Adrenal gland (tissue), 12 donors: ENCODE data around the gene MTUS2. TPM values are rescaled to one million over a fixed set of nuclear protein-coding genes. Genes with fewer than 3 reads are reported as not detected.

Experiments used
- DNase-seq, 7 donors: peaks; one replicate each; pipeline ENCODE4 v3.0.0-alpha.2; 2019 to 2020
- H3K27ac ChIP-seq, 5 donors: fragments of 200-600 bp; sonication (generic) in 4 of 5; 1 replicate in 3 of 5; 2 replicates in 2 of 5; pipeline versions ENCODE4 v1.5.1 to v1.8.0; 2016 to 2020; ENCODE audit warnings: mild to moderate bottlenecking in 1 of 5
- H3K27me3 ChIP-seq: fragments of 200-600 bp; 2 replicates; pipeline ENCODE4 v1.8.0; 2021
- H3K36me3 ChIP-seq, 2 donors: fragments of 200-600 bp; replicated peaks in 1 of 2; 1 replicate in 1 of 2; 2 replicates in 1 of 2; pipeline versions ENCODE4 v1.5.1 to v1.8.0; 2018 to 2022
- H3K4me1 ChIP-seq, 2 donors: fragments of 200-600 bp; replicated peaks in 1 of 2; 1 replicate in 1 of 2; 2 replicates in 1 of 2; pipeline versions ENCODE4 v1.5.1 to v1.8.0; 2018 to 2021
- H3K4me3 ChIP-seq, 4 donors: fragments of 200-600 bp; sonication (generic) in 3 of 4; one replicate each; pipeline ENCODE4 v1.5.1; 2016 to 2018
- H3K9me3 ChIP-seq, 3 donors: fragments of 200-600 bp; sonication (generic) in 1 of 3; replicated peaks in 1 of 3; 1 replicate in 2 of 3; 2 replicates in 1 of 3; pipeline versions ENCODE4 v1.5.1 to v1.8.0; 2016 to 2021
- POLR2A ChIP-seq, 2 donors: fragments of 450-650 bp; IDR thresholded peaks; one replicate each; pipeline ENCODE4 v1.6.1; 2017; ENCODE audit warnings: antibody characterized with exemption in 2 of 2, mild to moderate bottlenecking in 2 of 2, moderate library complexity in 1 of 2
- WGBS, 4 donors: extraction: QIAGEN DNeasy Blood & Tissue Kit in 2 of 4; methylation state at CpG; one replicate each; pipeline versions ENCODE4 v1.1.5 to v1.1.7; 2013 to 2017; 5-methylcytosine and 5-hydroxymethylcytosine counted together
- intact Hi-C, 2 donors: fragments of 100-400 bp; cut with DNase I; formaldehyde crosslinking; loops; one replicate each; pipeline versions ENCODE4 v1.14.1 to v1.15.0; 2022 to 2023
- polyA plus RNA-seq, 3 donors: library from polyadenylated mRNA; stranded (reverse); fragments of 200-250 nt in 2 of 3; fragments of 350-450 nt in 1 of 3; fragmentation: Illumina TruSeq in 1 of 3; extraction: RNeasy Lipid Tissue Mini Kit (QIAGEN cat#74804) in 1 of 3; gene quantifications; one replicate each; pipeline ENCODE4 v1.2.3, GENCODE V29; 2013 to 2014
- total RNA-seq, 9 donors: library from RNA; depleted of rRNA in 4 of 9; stranded (reverse); fragments of >200 nt in 4 of 9; fragments of 120-200 nt in 1 of 9; fragmentation: NEBNext Ultra II Directional in 1 of 9; extraction: Animal tissue kit (Norgen Biotek cat#: 25700) in 1 of 9; gene quantifications; one replicate each; pipeline versions ENCODE4 v1.1.0 to v1.2.4, GENCODE V29; 2013 to 2023
- TF ChIP-seq, protein P1 (sequence below), 6 experiments: fragments of 450-650 bp in 4 of 6; fragments of 200-600 bp in 2 of 6; sonication (generic) in 1 of 6; IDR thresholded peaks; 1 replicate in 5 of 6; 2 replicates in 1 of 6; pipeline versions ENCODE4 v1.5.1 to v1.8.0; 2016 to 2021; ENCODE audit warnings: antibody characterized with exemption in 6 of 6, mild to moderate bottlenecking in 2 of 6, moderate library complexity in 1 of 6
- donor health status: healthy with polysubstance abuse.
- donor health status: Bipolar disorder and iron deficiency.
- donor health status: DM: yes; HTN: yes; CAD: no.
- donor health status: DM: no; HTN: no; CAD: no.
- donor health status: DM: no; HTN: no; CAD: no.
- donor health status: DM: yes; HTN: yes; CAD: no.

Gene MTUS2
- total and polyA plus RNA-seq, 12 donors = 0.07 to 0.24 (median 0.14) TPM; not detected in 5

DNA sequence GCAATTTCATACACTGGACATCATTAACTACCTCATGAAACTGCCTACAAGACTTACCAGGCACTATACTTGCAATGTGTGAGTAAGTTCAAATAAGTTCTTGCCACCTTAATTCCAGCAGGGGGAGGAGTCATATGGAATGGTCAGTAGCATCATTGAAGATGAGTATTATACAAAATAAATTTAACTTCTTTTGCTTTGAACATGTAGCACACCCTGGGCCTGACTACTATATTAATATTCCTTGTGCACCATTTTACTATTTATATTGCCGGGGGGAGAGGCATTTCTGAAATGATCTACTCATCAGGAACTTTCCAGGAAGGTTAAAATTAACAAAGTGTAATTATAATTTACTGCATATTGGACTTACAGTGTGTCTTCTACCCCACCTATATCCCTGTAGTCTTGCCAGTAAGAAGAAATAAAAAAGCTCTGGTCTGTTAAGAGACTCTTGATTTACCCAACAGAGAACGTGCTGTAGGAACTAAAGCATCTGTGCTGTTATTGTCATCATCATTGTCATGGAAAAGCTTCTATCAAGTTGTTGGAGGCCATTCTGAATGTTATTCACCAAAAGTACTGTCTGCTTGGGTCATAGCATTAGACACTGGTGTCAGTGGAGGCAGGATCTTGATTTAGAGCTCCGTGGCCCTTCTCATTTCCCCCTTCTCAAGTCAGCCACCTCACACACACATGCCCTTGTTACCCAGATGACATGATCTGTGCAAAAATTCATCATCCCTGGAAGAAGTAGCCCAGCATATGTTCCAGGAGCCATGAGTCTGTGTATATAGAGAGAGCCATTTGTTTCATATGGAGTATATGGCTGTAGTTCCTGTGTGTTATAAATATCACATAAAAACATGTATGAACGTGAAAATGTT, 147.1 kb downstream of the MTUS2 start:
- H3K36me3 ChIP-seq = no peaks in the 10 kb centered on the region
- H3K4me1 ChIP-seq = no peaks in the 10 kb centered on the region
- intact Hi-C loops = no loop called here
- no peaks in the 10 kb centered on the region for H3K27me3 ChIP-seq
- TF ChIP-seq POLR2A (IDR thresholded peaks at IDR 0.05) = no peak
- TF ChIP-seq, protein P1, sequence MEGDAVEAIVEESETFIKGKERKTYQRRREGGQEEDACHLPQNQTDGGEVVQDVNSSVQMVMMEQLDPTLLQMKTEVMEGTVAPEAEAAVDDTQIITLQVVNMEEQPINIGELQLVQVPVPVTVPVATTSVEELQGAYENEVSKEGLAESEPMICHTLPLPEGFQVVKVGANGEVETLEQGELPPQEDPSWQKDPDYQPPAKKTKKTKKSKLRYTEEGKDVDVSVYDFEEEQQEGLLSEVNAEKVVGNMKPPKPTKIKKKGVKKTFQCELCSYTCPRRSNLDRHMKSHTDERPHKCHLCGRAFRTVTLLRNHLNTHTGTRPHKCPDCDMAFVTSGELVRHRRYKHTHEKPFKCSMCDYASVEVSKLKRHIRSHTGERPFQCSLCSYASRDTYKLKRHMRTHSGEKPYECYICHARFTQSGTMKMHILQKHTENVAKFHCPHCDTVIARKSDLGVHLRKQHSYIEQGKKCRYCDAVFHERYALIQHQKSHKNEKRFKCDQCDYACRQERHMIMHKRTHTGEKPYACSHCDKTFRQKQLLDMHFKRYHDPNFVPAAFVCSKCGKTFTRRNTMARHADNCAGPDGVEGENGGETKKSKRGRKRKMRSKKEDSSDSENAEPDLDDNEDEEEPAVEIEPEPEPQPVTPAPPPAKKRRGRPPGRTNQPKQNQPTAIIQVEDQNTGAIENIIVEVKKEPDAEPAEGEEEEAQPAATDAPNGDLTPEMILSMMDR (IDR thresholded peaks at IDR 0.05) = no peak
- WGBS, 4 donors = 59 to 73% (median 65%) methylated on average over 4 of the region's 4 CpGs
- H3K9me3 ChIP-seq = no peaks in the 10 kb centered on the region
- H3K27ac ChIP-seq = no peak overlapping the region
- H3K4me3 ChIP-seq = no peak overlapping the region
- DNase-seq = no peak

DNA sequence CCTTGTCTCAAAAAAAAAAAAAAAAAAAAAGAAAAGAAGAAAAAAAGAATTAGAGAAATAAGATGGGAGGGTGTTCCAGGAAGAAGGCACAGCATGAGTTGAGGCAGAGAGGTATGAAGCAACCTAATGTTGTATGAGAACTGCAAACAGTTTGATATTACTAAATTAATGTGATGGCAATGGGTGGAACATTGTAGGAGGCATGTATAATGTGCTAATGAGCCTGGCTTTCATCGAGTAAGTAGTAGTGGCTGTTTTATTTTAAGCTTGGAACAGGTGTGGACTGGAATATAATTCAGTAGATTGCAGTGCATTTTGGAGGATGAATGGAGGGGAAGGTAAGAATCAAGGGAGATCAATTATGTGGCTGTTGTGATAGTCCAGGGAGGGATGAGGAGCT, 156.1 kb downstream of the MTUS2 start:
- no peaks in the 10 kb centered on the region for H3K9me3 ChIP-seq
- TF ChIP-seq, protein P1 (IDR thresholded peaks at IDR 0.05) = no peak
- TF ChIP-seq POLR2A (IDR thresholded peaks at IDR 0.05) = no peak
- H3K27ac ChIP-seq = no peak overlapping the region
- H3K27me3 ChIP-seq = no peaks in the 10 kb centered on the region
- H3K36me3 ChIP-seq = no peaks in the 10 kb centered on the region
- no peak for DNase-seq
- no peaks in the 10 kb centered on the region for H3K4me1 ChIP-seq
- intact Hi-C loops = no loop called here
- H3K4me3 ChIP-seq = no peak overlapping the region
- 73 to 96% (median 87%) methylated on average over 1 of the region's 1 CpG for WGBS, 4 donors

DNA sequence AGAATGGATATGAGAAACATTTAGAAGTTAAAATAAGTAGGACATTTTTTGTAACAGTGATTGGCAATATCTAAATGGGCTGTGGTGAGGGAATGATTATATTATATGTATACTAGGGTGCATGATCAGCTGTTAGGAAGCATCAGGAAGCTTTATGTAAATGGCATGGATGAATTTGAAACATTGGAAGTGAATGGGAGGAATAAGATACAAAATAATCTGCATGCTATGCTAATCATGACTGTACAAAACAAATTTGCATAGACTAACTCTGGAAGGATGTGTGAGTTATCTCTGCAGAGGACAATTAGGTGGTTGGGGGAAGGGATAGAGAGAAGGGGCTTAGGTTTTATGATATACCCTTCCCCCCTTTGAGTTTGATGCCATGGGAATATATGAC, 156.5 kb downstream of the MTUS2 start:
- no peak overlapping the region for H3K27ac ChIP-seq
- no peaks in the 10 kb centered on the region for H3K36me3 ChIP-seq
- TF ChIP-seq POLR2A (IDR thresholded peaks at IDR 0.05) = no peak
- TF ChIP-seq, protein P1 (IDR thresholded peaks at IDR 0.05) = no peak
- H3K27me3 ChIP-seq = no peaks in the 10 kb centered on the region
- no peaks in the 10 kb centered on the region for H3K9me3 ChIP-seq
- intact Hi-C loops = no loop called here
- DNase-seq = no peak
- H3K4me1 ChIP-seq = no peaks in the 10 kb centered on the region
- H3K4me3 ChIP-seq = no peak overlapping the region

DNA sequence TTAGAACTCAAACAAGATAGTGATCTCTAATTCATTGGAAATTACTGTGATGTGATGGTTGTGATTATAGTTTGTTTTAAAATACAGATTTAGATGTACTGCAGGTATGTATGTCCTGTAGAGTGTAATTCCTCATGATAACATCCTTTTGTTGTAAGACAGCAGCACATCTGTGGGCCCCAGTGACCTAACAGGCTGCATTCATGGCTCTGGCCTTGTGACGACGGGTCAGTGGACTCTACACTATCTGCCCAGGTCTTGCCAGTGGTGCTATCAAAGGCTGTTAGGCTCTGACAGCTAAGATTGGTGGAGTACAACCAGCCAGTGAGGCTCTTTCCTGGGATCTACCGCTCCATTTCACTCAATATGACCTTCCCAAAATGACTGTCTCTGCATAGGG, 158.4 kb downstream of the MTUS2 start:
- no peak overlapping the region for H3K27ac ChIP-seq
- no peaks in the 10 kb centered on the region for H3K4me1 ChIP-seq
- TF ChIP-seq POLR2A (IDR thresholded peaks at IDR 0.05) = no peak
- TF ChIP-seq, protein P1 (IDR thresholded peaks at IDR 0.05) = no peak
- DNase-seq = no peak
- no peaks in the 10 kb centered on the region for H3K9me3 ChIP-seq
- H3K4me3 ChIP-seq = no peak overlapping the region
- no peaks in the 10 kb centered on the region for H3K27me3 ChIP-seq
- intact Hi-C loops = no loop called here
- H3K36me3 ChIP-seq = no peaks in the 10 kb centered on the region
- WGBS, 4 donors = 88 to 96% (median 94%) methylated on average over 3 of the region's 3 CpGs
